KOPT-K1 (cell line): ENCODE results near the gene LOX.

ENCODE experiments used
- H3K27ac ChIP-seq: fragments of 200-600 bp; sonication (generic); 2 replicates; pipeline ENCODE4 v1.5.1; 2016; ENCODE audit warnings: antibody characterized with exemption, mild to moderate bottlenecking, low read depth, low read length; ENCODE audit not compliant: poor library complexity, severe bottlenecking
- H3K36me3 ChIP-seq: fragments of 200-600 bp; sonication (generic); 2 replicates; pipeline ENCODE4 v1.5.1; 2017; ENCODE audit warnings: antibody characterized with exemption, mild to moderate bottlenecking, low read length, moderate library complexity; ENCODE audit not compliant: insufficient read depth
- H3K9me3 ChIP-seq: fragments of 200-600 bp; sonication (generic); 2 replicates; pipeline ENCODE4 v1.5.1; 2017; ENCODE audit warnings: antibody characterized with exemption, low read length, mild to moderate bottlenecking; ENCODE audit not compliant: insufficient read depth, poor library complexity, severe bottlenecking

The LOX gene

GRCh38 chr5:122081541-122081940 is 3.5 kb upstream of the LOX start:
- Histone ChIP-seq H3K9me3 (peaks cover 10% of the 10 kb centered on the region), H3K27ac (no peak overlapping the region), H3K36me3 (no peaks in the 10 kb centered on the region)

- Histone ChIP-seq H3K36me3 (no peaks in the 10 kb centered on the region), H3K9me3 (peaks cover 10% of the 10 kb centered on the region), H3K27ac (no peak overlapping the region)
These were observed 518 bp downstream of the LOX start for GRCh38 chr5:122077366-122078115.

- no peak overlapping the region for H3K27ac ChIP-seq
- peaks cover 10% of the 10 kb centered on the region for H3K9me3 ChIP-seq
- H3K36me3 ChIP-seq, result no peaks in the 10 kb centered on the region
These were observed 1.2 kb downstream of the LOX start for GRCh38 chr5:122076669-122077365.

GRCh38 chr5:122076050-122076461 is 2.0 kb downstream of the LOX start:
- H3K36me3 ChIP-seq, result no peaks in the 10 kb centered on the region
- H3K9me3 ChIP-seq, result peaks cover 10% of the 10 kb centered on the region
- H3K27ac ChIP-seq, result no peak overlapping the region

GRCh38 chr5:122073864-122074263 is 4.2 kb downstream of the LOX start:
- Histone ChIP-seq H3K27ac (no peak overlapping the region), H3K36me3 (no peaks in the 10 kb centered on the region), H3K9me3 (peaks cover 10% of the 10 kb centered on the region)

GRCh38 chr5:122073018-122073417 is 5.0 kb downstream of the LOX start:
- peaks cover 10% of the 10 kb centered on the region for H3K9me3 ChIP-seq
- H3K36me3 ChIP-seq, result no peaks in the 10 kb centered on the region
- no peak overlapping the region for H3K27ac ChIP-seq

- Histone ChIP-seq H3K9me3 (no peaks in the 10 kb centered on the region), H3K27ac (no peak overlapping the region), H3K36me3 (no peaks in the 10 kb centered on the region)
These were observed 10.7 kb downstream of the LOX start for GRCh38 chr5:122067390-122067789.

- H3K27ac ChIP-seq, result no peak overlapping the region
- no peaks in the 10 kb centered on the region for H3K36me3 ChIP-seq
These were observed 13.1 kb downstream of the LOX start for GRCh38 chr5:122064992-122065391.

GRCh38 chr5:122063836-122064235 is 14.2 kb downstream of the LOX start:
- Histone ChIP-seq H3K9me3 (no peaks in the 10 kb centered on the region), H3K36me3 (no peaks in the 10 kb centered on the region), H3K27ac (no peak overlapping the region)

More at GRCh38 chr5:122064992-122065391, 13.1 kb downstream of the LOX start:
- H3K9me3 ChIP-seq, result no peaks in the 10 kb centered on the region

GRCh38 chr5:122062205-122062604 is 15.9 kb downstream of the LOX start:
- Histone ChIP-seq H3K9me3 (no peaks in the 10 kb centered on the region), H3K36me3 (no peaks in the 10 kb centered on the region), H3K27ac (no peak overlapping the region)

GRCh38 chr5:122056913-122057312 is 21.1 kb downstream of the LOX start:
- Histone ChIP-seq H3K9me3 (no peaks in the 10 kb centered on the region), H3K36me3 (no peaks in the 10 kb centered on the region), H3K27ac (no peak overlapping the region)

GRCh38 chr5:122054266-122054665 is 23.8 kb downstream of the LOX start:
- Histone ChIP-seq H3K27ac (peak overlapping the region; percentile 11), H3K9me3 (no peaks in the 10 kb centered on the region), H3K36me3 (no peaks in the 10 kb centered on the region)

GRCh38 chr5:122053181-122054109 is 24.6 kb downstream of the LOX start:
- Histone ChIP-seq H3K9me3 (no peaks in the 10 kb centered on the region), H3K36me3 (no peaks in the 10 kb centered on the region), H3K27ac (peak overlapping the region; percentile 11)

- Histone ChIP-seq H3K27ac (no peak overlapping the region), H3K36me3 (no peaks in the 10 kb centered on the region), H3K9me3 (no peaks in the 10 kb centered on the region)
These were observed 26.5 kb downstream of the LOX start for GRCh38 chr5:122051569-122051968.

GRCh38 chr5:122050959-122051358 is 27.1 kb downstream of the LOX start:
- H3K9me3 ChIP-seq, result no peaks in the 10 kb centered on the region
- no peak overlapping the region for H3K27ac ChIP-seq

More at GRCh38 chr5:122050959-122051358, 27.1 kb downstream of the LOX start:
- no peaks in the 10 kb centered on the region for H3K36me3 ChIP-seq
